ENCODE results near the gene SEPTIN8.

GRCh38 chr5:132802044-132802684, 25.1 kb upstream of the SEPTIN8 start:
- TF ChIP-seq CTCF (IDR thresholded peaks at IDR 0.05 in 4 of 5, conservative IDR thresholded peaks at IDR 0.05 in 1 of 5) (no peak), POLR2A (IDR thresholded peaks at IDR 0.05) (no peak)
